GM19452 (cell line): Measurements from ENCODE around the gene FAM120AOS.
"Not testable (repeated sequence)": the region's sequence is repeated elsewhere in the genome, so short reads cannot be mapped to it uniquely, and the experiment has no call there.

Source experiments
- ATAC-seq: cut with Tn5 transposase; IDR thresholded peaks from one replicate; pipeline ENCODE4 v1.9.1; 2021; ENCODE audit not compliant: unreplicated experiment

FAM120AOS gene

GRCh38 chr9:93440896-93441580 is 12.3 kb downstream of the FAM120AOS start:
- no peak for ATAC-seq

- not testable (repeated sequence) for ATAC-seq
Observed at GRCh38 chr9:93439301-93439700, 14.1 kb downstream of the FAM120AOS start.

DNA sequence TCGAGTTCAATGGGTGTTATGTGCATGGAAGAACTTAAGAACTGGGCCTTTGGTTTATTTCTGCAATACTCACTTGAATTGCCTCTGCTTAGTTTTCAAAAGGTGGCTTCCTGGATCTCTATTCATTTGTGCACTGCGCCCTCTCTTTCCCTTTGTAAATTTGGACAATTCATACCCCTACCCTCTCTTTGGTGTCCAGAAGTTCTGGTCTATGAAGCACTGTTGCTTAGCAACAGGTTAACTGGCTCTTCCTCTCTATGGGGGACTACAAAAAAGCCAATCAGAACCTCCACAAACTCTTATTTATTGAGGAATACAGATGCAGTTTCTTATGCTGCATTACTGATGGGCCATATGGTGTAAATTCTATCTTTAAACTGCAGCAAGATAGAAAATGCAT is 15.4 kb downstream of the FAM120AOS start:
- no peak for ATAC-seq

GRCh38 chr9:93436655-93437407 is 16.6 kb downstream of the FAM120AOS start:
- ATAC-seq, result no peak

DNA sequence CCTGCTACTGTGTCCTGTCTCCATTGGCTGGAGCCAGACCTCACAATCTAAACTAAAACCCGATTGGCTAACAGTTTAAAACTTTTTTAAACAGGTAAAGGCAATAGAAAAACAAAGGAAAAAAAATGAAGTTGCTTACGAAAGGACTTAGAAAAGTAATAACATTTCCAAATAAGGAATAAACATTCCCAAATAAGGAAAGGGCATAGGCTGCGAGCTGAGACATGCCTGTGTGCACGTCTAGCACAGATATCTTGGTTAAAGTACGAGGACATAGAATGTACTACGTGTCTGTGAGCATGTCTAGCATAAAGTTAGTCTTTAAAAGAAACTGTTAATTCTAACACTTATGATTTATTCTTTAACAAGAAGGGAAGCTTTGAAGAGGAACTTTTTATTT is 17.2 kb downstream of the FAM120AOS start:
- ATAC-seq, result no peak

DNA sequence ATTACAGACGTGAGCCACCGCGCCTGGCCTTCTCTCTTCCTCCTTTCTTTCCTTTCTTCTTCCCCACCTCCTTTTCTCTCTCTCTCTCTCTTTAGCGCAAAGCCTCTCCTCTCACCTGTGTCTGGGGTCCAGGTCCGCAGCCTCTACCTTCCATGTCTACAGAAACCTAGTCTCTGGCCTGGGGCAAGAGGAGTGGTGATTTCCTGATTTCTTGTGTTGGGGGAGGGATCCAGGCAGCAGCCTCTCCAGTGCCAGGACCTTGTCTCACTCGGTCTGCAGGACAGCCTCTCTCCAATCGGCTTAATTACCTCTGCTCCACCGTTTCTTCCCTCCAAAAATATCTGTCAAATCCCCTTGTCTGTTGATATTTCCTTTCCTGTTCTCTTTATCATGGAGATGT is 18.0 kb downstream of the FAM120AOS start:
- ATAC-seq, result no peak

DNA sequence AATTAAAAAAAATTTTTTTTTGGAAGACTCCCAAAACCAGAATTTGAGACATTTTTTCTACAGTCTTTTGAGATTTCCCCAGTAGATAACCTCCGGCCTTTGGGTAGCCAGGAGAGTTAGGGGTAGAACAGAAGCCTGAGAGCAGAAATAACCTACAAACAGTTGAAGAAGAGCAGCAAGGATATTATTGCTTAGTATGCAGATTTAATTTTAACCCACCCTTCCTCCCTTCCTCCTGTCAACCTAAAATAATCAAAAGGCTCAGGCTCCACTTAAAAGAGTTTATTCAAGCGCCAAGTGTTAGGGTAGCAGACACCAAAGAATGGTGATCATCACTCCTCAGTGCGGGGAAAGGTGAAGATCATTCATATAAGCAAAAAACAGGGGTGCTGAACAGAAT is 19.3 kb downstream of the FAM120AOS start:
- no peak for ATAC-seq

- no peak for ATAC-seq
Observed at GRCh38 chr9:93432964-93433363, 20.4 kb downstream of the FAM120AOS start.

GRCh38 chr9:93431539-93432105 is 21.8 kb downstream of the FAM120AOS start:
- ATAC-seq, result no peak

DNA sequence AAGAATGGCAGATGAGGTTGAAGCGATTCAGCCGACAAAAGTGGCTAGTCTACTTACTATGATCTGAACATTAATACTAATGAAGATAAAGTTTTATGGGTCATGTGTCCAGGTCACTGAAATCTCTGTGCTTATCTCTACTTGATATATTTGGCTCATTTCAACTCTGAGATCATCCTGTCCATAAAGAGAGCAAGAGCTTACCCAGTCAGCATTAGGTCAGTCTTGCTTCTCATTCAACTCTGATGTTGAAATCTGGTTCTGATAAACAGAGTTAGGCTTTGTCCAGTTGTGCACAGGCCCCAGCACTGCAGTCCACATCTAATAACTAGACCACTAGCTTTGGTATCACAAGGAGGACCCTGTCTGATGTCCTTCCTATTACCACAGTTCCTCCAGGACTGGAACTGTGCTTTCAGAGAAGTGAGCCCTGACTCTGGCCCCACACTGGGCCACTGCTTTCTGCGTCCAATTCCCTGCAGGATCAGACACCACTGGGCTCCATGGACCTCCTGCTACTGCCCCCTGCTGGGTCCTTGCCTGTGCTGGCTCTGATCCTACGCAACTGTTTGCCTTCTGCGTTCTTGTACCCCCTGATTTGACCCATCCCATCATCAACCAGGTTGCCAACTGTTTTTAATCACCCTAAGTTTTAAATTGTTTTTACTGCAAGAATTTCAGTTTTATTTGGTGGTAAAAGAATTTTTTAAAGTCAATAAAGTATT is 25.6 kb downstream of the FAM120AOS start:
- no peak for ATAC-seq

DNA sequence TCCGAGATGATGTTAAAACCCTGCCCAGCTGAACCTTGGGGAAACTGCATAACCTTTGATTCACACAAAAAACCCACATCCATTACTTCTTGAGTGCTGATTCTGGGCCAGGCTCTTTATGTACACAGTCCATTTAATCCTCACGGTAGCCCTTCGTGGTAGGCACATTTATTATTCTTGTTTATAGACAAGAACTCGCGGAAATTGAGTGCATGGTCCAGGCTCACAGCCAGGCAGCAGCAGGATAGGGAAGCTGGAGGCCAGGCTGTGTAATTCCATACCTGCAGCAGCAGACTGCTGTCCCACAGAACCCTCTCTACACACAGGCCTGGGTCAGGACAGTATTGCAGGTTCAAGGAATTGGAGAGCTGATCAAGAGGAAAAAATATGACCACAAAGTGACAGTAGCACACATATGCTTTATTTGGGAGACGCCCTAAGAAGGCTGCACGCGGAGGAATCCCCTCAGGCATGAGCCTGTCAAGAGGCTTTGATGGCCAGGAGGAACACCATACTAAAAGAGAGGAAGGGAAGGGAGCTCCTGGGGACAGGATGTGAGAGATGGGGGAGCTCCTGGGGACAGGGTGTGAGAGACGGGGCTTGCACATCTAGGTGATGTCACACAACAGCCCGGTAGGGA is 30.3 kb downstream of the FAM120AOS start:
- ATAC-seq, result no peak

DNA sequence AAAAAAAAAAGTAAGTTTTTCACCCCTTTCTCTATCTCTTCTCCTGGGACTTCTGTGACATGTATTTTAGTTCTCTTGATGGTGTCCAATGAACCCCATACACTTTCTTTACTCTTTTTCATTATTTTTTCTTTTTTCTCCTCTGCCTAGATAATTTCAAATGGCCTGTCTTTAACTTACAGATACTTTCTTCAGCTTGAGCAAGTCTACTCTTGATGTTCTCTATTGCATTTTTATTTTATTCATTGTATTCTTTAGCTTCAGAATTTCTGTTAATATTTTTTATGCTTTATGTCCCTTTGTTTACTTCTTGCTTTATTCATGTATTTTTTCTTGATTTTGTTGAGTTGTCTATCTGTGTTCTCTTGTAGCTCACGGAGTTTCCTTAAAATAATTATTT is 34.4 kb downstream of the FAM120AOS start:
- ATAC-seq, result no peak

GRCh38 chr9:93417538-93417937 is 35.8 kb downstream of the FAM120AOS start:
- ATAC-seq, result no peak

- ATAC-seq, result no peak
Observed at GRCh38 chr9:93416530-93417235, 36.7 kb downstream of the FAM120AOS start.

- no peak for ATAC-seq
Observed at GRCh38 chr9:93415176-93415690, 38.1 kb downstream of the FAM120AOS start.

- ATAC-seq, result no peak
Observed at GRCh38 chr9:93413530-93413929, 39.9 kb downstream of the FAM120AOS start.

DNA sequence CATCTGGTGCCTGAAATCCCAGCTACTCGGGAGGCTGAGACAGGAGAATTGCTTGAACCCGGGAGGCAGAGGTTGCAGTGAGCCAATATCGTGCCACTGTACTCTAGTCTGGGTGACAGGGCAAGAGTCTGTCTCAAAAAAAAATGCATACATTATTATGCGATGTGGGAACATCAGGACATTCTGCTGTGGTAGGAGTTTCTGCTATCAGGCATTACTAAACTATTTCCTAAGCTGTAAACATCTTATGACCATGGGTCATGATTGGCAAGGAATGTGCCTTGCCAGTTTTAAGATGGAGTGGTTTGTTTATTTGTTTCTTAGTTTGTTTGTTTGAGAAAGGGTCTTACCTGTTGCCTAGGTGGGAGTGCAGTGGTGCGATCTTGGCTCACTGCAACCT is 47.0 kb downstream of the FAM120AOS start:
- no peak for ATAC-seq

- ATAC-seq, result no peak
Observed at GRCh38 chr9:93398471-93398870, 54.9 kb downstream of the FAM120AOS start.

DNA sequence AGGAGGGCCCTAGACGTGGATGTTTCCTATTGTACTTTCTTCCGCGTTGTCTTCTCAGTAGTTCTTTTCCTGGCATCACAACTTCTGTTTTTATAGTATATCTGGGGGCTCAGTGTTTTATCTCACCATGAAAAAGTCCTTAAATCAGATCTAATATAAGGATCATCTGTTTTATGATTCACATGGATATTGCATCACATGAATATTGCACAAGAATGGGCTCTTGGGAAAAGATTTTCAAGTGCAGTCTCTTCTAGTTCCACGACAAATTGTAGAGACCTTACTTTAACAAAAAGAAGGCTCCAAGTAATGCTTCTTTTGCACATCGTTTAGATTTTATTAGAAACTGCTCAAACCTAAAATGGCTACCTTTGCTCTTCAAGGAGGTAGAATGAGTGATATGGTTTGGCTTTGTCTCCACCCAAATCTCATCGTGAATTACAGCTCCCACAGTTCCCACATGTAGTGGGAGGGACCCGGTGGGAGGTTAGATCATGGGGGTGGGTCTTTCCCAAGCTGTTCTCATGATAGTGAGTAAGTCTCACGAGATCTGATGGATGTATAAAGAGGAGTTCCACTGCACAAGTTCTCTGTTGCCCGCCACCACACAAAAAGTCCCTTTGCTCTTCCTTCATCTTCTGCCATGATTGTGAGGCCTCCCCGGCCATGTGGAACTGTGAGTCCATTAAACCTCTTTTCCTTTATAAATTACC is 55.6 kb downstream of the FAM120AOS start:
- no peak for ATAC-seq
